Transverse colon (tissue), 4 donors: ENCODE data around the gene SDSL. TPM values are rescaled to one million over a fixed set of nuclear protein-coding genes. Genes with fewer than 3 reads are reported as not detected.

Experiments
- DNase-seq: peaks from one replicate; pipeline ENCODE4 v3.0.0-alpha.2; 2019
- H3K27ac ChIP-seq, 4 donors: fragments of 200-600 bp; sonication (generic); 2 replicates each; pipeline ENCODE4 v1.5.1; 2016 to 2018; ENCODE audit warnings: inconsistent platforms in 4 of 4
- H3K27me3 ChIP-seq: fragments of 200-600 bp; sonication (generic); 2 replicates; pipeline ENCODE4 v1.5.1; 2017; ENCODE audit warnings: inconsistent platforms
- H3K36me3 ChIP-seq, 4 donors: fragments of 200-600 bp; sonication (generic); 2 replicates each; pipeline ENCODE4 v1.5.1; 2017 to 2019; ENCODE audit warnings: inconsistent platforms in 4 of 4
- H3K4me1 ChIP-seq, 4 donors: fragments of 200-600 bp; sonication (generic); 2 replicates each; pipeline ENCODE4 v1.5.1; 2017 to 2020; ENCODE audit warnings: inconsistent platforms in 4 of 4
- H3K4me3 ChIP-seq, 4 donors: fragments of 200-600 bp; sonication (generic); 1 replicate in 1 of 4; 2 replicates in 3 of 4; pipeline versions ENCODE4 v1.5.1 to v1.6.1; 2017 to 2019; ENCODE audit warnings: inconsistent platforms in 4 of 4
- H3K9me3 ChIP-seq, 2 donors: fragments of 200-600 bp; sonication (generic); 2 replicates each; pipeline ENCODE4 v1.5.1; 2017 to 2019; ENCODE audit warnings: inconsistent platforms in 2 of 2
- CTCF ChIP-seq, 5 experiments: fragments of 200-600 bp in 3 of 5; fragments of 450-650 bp in 2 of 5; sonication (generic) in 3 of 5; IDR thresholded peaks; 1 replicate in 2 of 5; 2 replicates in 3 of 5; pipeline ENCODE4 v1.5.1; 2016 to 2017; ENCODE audit warnings: antibody characterized with exemption in 5 of 5, inconsistent platforms in 3 of 5, mild to moderate bottlenecking in 2 of 5, moderate library complexity in 1 of 5
- EP300 ChIP-seq: sonication (generic); formaldehyde crosslinking; IDR thresholded peaks from one replicate; pipeline ENCODE4 v1.6.1; 2017; ENCODE audit warnings: antibody characterized with exemption, low read depth
- POLR2A ChIP-seq: fragments of 450-650 bp; IDR thresholded peaks from one replicate; pipeline ENCODE4 v1.6.1; 2016; ENCODE audit warnings: antibody characterized with exemption, mild to moderate bottlenecking, moderate library complexity
- POLR2AphosphoS5 ChIP-seq, 3 donors: sonication (generic); formaldehyde crosslinking; IDR thresholded peaks; one replicate each; pipeline ENCODE4 v1.6.1; 2016; ENCODE audit warnings: antibody characterized with exemption in 3 of 3
- WGBS, 2 donors: methylation state at CpG; one replicate each; pipeline ENCODE4 v1.1.5; 2018; ENCODE audit warnings: low coverage in 1 of 2; 5-methylcytosine and 5-hydroxymethylcytosine counted together
- in situ Hi-C, 4 donors: fragments of 200-750 bp; cut with MboI; loops; one replicate each; pipeline versions ENCODE4 v1.15.0 to v1.15.1; 2017; ENCODE audit warnings: low sequenced_read_pairs in 3 of 4, low pct_ligation_motif_present in 1 of 4, low pct_unique_long_range_greater_than_20kb in 1 of 4
- intact Hi-C: fragments of 100-400 bp; cut with DNase I; formaldehyde crosslinking; loops from one replicate; pipeline ENCODE4 v1.15.1; 2023; ENCODE audit warnings: low total_unique reads
- total RNA-seq, 4 donors: library from RNA; depleted of rRNA; stranded (reverse); fragments of >200 nt; gene quantifications; one replicate each; pipeline ENCODE4 v1.1.0, GENCODE V29; 2016

SDSL gene
- total RNA-seq, 4 donors from 2014 or later = 7.4 to 16.8 (median 13.1) TPM

- intact Hi-C loops (loop anchor here (10.0 kb wide), 1 partner anchor 452 kb away; no protein-coding TSS in a partner anchor), in situ Hi-C loops (loop anchor here in 2 of 4 donors (25.0 kb wide), 1 partner anchor 449 kb away; no protein-coding TSS in a partner anchor)
- TF ChIP-seq POLR2A (no peak), CTCF (IDR thresholded peaks at IDR 0.05) (no peak), POLR2AphosphoS5 (IDR thresholded peaks at IDR 0.05) (no peak), EP300 (no peak)
- H3K27ac ChIP-seq = no peak overlapping the region
- 16% methylated on average over 52 of the region's 91 CpGs; no CpG with 5 or more reads in 1 of the 2 donors for WGBS, 2 donors
- H3K9me3 ChIP-seq = no peaks in the 10 kb centered on the region
- H3K4me3 ChIP-seq = peak overlapping the region in 1 of 4 donors; percentile 45
- H3K4me1 ChIP-seq = peaks cover 8 to 48% (median 43%) of the 10 kb centered on the region in 4 donors
- no peaks in the 10 kb centered on the region for H3K36me3 ChIP-seq
- peaks cover 100% of the 10 kb centered on the region for H3K27me3 ChIP-seq
- no peak for DNase-seq
These were observed 41.0 kb downstream of the SDSL start for GRCh38 chr12:113462998-113463745.

GRCh38 chr12:113463746-113464451, 41.7 kb downstream of the SDSL start:
- Histone ChIP-seq H3K9me3 (no peaks in the 10 kb centered on the region), H3K27me3 (peaks cover 100% of the 10 kb centered on the region), H3K4me3 (peak overlapping the region in 1 of 4 donors; percentile 45), H3K27ac (no peak overlapping the region), H3K4me1 (peaks cover 8 to 49% (median 44%) of the 10 kb centered on the region in 4 donors), H3K36me3 (no peaks in the 10 kb centered on the region)
- no peak for TF ChIP-seq EP300
- TF ChIP-seq POLR2A = no peak
- TF ChIP-seq POLR2AphosphoS5 (IDR thresholded peaks at IDR 0.05) = no peak
- TF ChIP-seq CTCF (IDR thresholded peaks at IDR 0.05) = no peak
- WGBS, 2 donors = 15% methylated on average over 57 of the region's 57 CpGs; no CpG with 5 or more reads in 1 of the 2 donors
- in situ Hi-C loops = loop anchor here in 2 of 4 donors (25.0 kb wide), 1 partner anchor 448 kb away; no protein-coding TSS in a partner anchor
- DNase-seq = no peak
- intact Hi-C loops = loop anchor here (10.0 kb wide), 1 partner anchor 451 kb away; no protein-coding TSS in a partner anchor

- Histone ChIP-seq H3K36me3 (no peaks in the 10 kb centered on the region), H3K4me1 (peaks cover 8 to 49% (median 44%) of the 10 kb centered on the region in 4 donors), H3K27ac (no peak overlapping the region), H3K4me3 (peak overlapping the region in 1 of 4 donors; percentile 45), H3K27me3 (peaks cover 100% of the 10 kb centered on the region), H3K9me3 (no peaks in the 10 kb centered on the region)
- in situ Hi-C loops = loop anchor here in 2 of 4 donors (25.0 kb wide), 1 partner anchor 448 kb away; no protein-coding TSS in a partner anchor
- TF ChIP-seq CTCF (IDR thresholded peaks at IDR 0.05) (no peak), EP300 (no peak)
- 20% methylated on average over 16 of the region's 16 CpGs; no CpG with 5 or more reads in 1 of the 2 donors for WGBS, 2 donors
- intact Hi-C loops = loop anchor here (10.0 kb wide), 1 partner anchor 450 kb away; no protein-coding TSS in a partner anchor
- DNase-seq = no peak
These were observed 42.2 kb downstream of the SDSL start for GRCh38 chr12:113464452-113464775.
